ENCODE results near the gene GPI. TPM values are rescaled to one million over a fixed set of nuclear protein-coding genes. Genes with fewer than 3 reads are reported as not detected.

The GPI gene
- total RNA-seq = 337 TPM

- intact Hi-C loops (cut with DNase I) = no loop called here
- peak within 1 kb of the TSS; percentile 62 to 82 for H3K27ac ChIP-seq
- TF ChIP-seq CTCF (IDR thresholded peaks at IDR 0.05) = no peak
- H3K36me3 ChIP-seq = peaks cover 18 to 28% of the 10 kb centered on the region in 2 donors
- peak in 1 of 2 donors; percentile 77 for DNase-seq (ENCODE audit: low spot score in 2 of 2)
- H3K9me3 ChIP-seq = no peaks in the 10 kb centered on the region
- H3K4me1 ChIP-seq = peaks cover 8 to 14% of the 10 kb centered on the region in 2 donors
- peak within 1 kb of the TSS; percentile 95 to 97 for H3K4me3 ChIP-seq
- no peaks in the 10 kb centered on the region for H3K27me3 ChIP-seq
Measured at GRCh38 chr19:34364830-34365462, at the start of gene GPI. GPI (plus strand) TSS chr19:34365196; CDS start chr19:34365267, 71 bp downstream.

GRCh38 chr19:34316247-34316646 is 48.7 kb upstream of the GPI start:
- H3K27me3 ChIP-seq = no peaks in the 10 kb centered on the region
- TF ChIP-seq CTCF (IDR thresholded peaks at IDR 0.05) = no peak
- H3K4me3 ChIP-seq = no peak overlapping the region
- no peaks in the 10 kb centered on the region for H3K9me3 ChIP-seq
- intact Hi-C loops (cut with DNase I) = loop anchor here (5.0 kb wide), 1 partner anchor 39 kb away; no protein-coding TSS in a partner anchor
- peaks cover 8 to 37% of the 10 kb centered on the region in 2 donors for H3K4me1 ChIP-seq
- peak overlapping the region; percentile 13 to 87 for H3K27ac ChIP-seq
- H3K36me3 ChIP-seq = peaks cover 0 to 2% of the 10 kb centered on the region in 2 donors
- DNase-seq (ENCODE audit: low spot score in 2 of 2) = no peak

- H3K4me1 ChIP-seq = peaks cover 8 to 37% of the 10 kb centered on the region in 2 donors
- H3K27ac ChIP-seq = peak overlapping the region; percentile 50 to 87
- intact Hi-C loops (cut with DNase I) = loop anchor here (5.0 kb wide), 1 partner anchor 40 kb away; no protein-coding TSS in a partner anchor
- H3K9me3 ChIP-seq = no peaks in the 10 kb centered on the region
- no peak for DNase-seq (ENCODE audit: low spot score in 2 of 2)
- no peaks in the 10 kb centered on the region for H3K27me3 ChIP-seq
- peaks cover 1 to 8% of the 10 kb centered on the region in 2 donors for H3K36me3 ChIP-seq
- no peak for TF ChIP-seq CTCF (IDR thresholded peaks at IDR 0.05)
- H3K4me3 ChIP-seq = no peak overlapping the region
Measured at GRCh38 chr19:34316741-34317301, 48.2 kb upstream of the GPI start.

GRCh38 chr19:34317311-34317927 is 47.6 kb upstream of the GPI start:
- intact Hi-C loops (cut with DNase I) = loop anchor here (5.0 kb wide), 1 partner anchor 40 kb away; no protein-coding TSS in a partner anchor
- peaks cover 2 to 13% of the 10 kb centered on the region in 2 donors for H3K36me3 ChIP-seq
- no peak for TF ChIP-seq CTCF (IDR thresholded peaks at IDR 0.05)
- no peaks in the 10 kb centered on the region for H3K9me3 ChIP-seq
- peaks cover 8 to 37% of the 10 kb centered on the region in 2 donors for H3K4me1 ChIP-seq
- no peak for DNase-seq (ENCODE audit: low spot score in 2 of 2)
- H3K27ac ChIP-seq = peak overlapping the region; percentile 50 to 87
- H3K4me3 ChIP-seq = no peak overlapping the region
- H3K27me3 ChIP-seq = no peaks in the 10 kb centered on the region

- Histone ChIP-seq H3K4me1 (peaks cover 8 to 37% of the 10 kb centered on the region in 2 donors), H3K36me3 (peaks cover 9 to 28% of the 10 kb centered on the region in 2 donors), H3K27ac (peak overlapping the region; percentile 75 to 87), H3K9me3 (no peaks in the 10 kb centered on the region), H3K4me3 (no peak overlapping the region), H3K27me3 (no peaks in the 10 kb centered on the region)
- no peak for TF ChIP-seq CTCF (IDR thresholded peaks at IDR 0.05)
- no peak for DNase-seq (ENCODE audit: low spot score in 2 of 2)
- intact Hi-C loops (cut with DNase I) = loop anchor here (5.0 kb wide), 1 partner anchor 42 kb away; no protein-coding TSS in a partner anchor
Measured at GRCh38 chr19:34319230-34319585, 45.8 kb upstream of the GPI start.

Data from ascending aorta (tissue), 2 donors.